ENCODE measurements around the gene ZNF460. TPM values are rescaled to one million over a fixed set of nuclear protein-coding genes. Genes with fewer than 3 reads are reported as not detected.
"Not testable (repeated sequence)": the region's sequence is repeated elsewhere in the genome, so short reads cannot be mapped to it uniquely, and the experiment has no call there.

The ZNF460 gene
- total RNA-seq, 6 donors from 2014 or later, result 37.6 to 88.0 (median 53.6) TPM

DNA sequence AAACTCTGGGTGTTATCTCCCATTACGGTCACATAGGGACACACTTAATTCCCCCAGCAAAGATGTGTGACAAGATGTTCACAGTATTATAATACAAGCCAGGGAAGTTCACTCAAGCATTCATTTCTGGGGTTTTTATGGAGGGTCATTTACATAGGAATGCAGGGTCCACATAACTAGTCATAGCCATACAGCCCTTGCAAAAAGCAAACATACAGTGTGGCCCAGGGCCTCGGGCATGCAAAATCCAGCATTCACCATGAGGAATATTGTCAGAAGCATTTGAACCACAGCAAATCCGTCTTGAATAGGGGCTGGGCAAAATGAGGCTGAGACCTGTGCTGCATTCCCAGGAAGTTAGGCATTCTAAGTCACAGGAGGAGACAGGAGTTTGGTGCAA lies 13.0 kb upstream of the ZNF460 start:
- Histone ChIP-seq H3K36me3 (no peaks in the 10 kb centered on the region), H3K4me3 (no peak overlapping the region), H3K4me1 (no peaks in the 10 kb centered on the region), H3K9me3 (no peaks in the 10 kb centered on the region), H3K27ac (no peak overlapping the region), H3K27me3 (no peaks in the 10 kb centered on the region)
- 80 to 92% methylated on average over 3 of the region's 3 CpGs for WGBS, 2 donors
- TF ChIP-seq POLR2AphosphoS5 (IDR thresholded peaks at IDR 0.05) (no peak), EP300 (IDR thresholded peaks at IDR 0.05) (no peak), POLR2A (IDR thresholded peaks at IDR 0.05) (no peak)
- ATAC-seq (ENCODE audit: low FRiP score in 2 of 2) (no peak), DNase-seq (no peak)

DNA sequence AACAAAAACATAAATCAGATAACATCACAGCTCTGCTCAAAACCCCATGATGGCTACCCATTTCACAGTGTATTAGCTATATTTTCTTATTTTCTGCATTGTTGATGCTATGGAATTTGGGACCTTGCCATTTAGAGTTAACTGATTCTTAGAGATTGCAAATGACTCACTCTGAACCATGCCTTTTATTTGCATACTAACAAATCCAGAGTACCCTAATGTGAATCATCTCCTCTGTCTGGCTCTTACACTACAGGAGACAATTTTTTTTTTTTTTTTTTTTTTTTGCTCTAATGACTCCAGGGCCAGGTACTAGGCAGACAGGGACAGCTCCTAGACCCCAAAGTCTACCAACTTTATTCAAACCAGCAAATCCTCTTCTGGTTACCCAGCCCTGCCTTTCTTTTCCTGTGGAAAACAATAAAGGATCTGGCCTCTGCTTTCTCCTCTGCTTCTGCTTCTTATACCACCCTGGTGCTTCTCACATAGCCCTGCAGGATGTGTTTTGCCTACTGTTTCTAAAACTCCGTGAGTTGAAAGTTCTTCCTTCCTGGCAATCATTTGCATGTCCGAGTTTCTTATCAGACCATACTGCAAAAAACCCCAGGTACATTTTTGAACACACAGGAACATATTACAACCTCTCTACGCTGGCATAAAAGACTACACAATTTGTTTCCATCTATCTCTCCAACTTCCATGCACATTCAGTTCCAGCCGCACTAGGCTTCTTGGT lies 10.6 kb upstream of the ZNF460 start:
- Histone ChIP-seq H3K36me3 (peaks cover 0 to 3% (median under 1%) of the 10 kb centered on the region in 4 donors), H3K4me1 (no peaks in the 10 kb centered on the region), H3K4me3 (no peak overlapping the region), H3K27me3 (no peaks in the 10 kb centered on the region), H3K9me3 (no peaks in the 10 kb centered on the region), H3K27ac (no peak overlapping the region)
- ATAC-seq (ENCODE audit: low FRiP score in 2 of 2) (no peak), DNase-seq (no peak)
- 84 to 87% methylated on average over 4 of the region's 4 CpGs for WGBS, 2 donors
- TF ChIP-seq, protein P1, sequence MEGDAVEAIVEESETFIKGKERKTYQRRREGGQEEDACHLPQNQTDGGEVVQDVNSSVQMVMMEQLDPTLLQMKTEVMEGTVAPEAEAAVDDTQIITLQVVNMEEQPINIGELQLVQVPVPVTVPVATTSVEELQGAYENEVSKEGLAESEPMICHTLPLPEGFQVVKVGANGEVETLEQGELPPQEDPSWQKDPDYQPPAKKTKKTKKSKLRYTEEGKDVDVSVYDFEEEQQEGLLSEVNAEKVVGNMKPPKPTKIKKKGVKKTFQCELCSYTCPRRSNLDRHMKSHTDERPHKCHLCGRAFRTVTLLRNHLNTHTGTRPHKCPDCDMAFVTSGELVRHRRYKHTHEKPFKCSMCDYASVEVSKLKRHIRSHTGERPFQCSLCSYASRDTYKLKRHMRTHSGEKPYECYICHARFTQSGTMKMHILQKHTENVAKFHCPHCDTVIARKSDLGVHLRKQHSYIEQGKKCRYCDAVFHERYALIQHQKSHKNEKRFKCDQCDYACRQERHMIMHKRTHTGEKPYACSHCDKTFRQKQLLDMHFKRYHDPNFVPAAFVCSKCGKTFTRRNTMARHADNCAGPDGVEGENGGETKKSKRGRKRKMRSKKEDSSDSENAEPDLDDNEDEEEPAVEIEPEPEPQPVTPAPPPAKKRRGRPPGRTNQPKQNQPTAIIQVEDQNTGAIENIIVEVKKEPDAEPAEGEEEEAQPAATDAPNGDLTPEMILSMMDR (IDR thresholded peaks at IDR 0.05), result no peak
- TF ChIP-seq EP300 (IDR thresholded peaks at IDR 0.05) (no peak), POLR2AphosphoS5 (IDR thresholded peaks at IDR 0.05) (no peak), POLR2A (IDR thresholded peaks at IDR 0.05) (no peak)

DNA sequence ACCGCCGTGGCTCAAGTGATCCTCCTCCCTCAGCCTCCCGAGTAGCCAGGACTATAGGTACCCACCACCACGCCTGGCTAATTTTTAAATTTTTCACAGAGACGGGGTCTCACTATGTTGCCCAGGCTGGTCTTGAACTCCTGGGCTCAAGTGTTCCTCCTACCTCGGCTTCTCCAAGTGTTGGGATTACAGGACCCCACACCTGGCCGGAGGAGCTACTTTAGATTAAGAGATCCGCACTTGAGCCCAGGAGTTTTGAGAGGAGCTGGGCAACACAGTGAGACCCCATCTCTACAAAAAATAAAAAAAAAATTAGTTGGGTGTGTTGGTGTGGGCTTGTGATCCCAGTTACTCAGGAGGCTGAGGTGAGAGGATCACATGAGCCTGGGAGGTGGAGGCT lies 9.0 kb upstream of the ZNF460 start:
- Histone ChIP-seq H3K36me3 (peaks cover 0 to 6% (median 4%) of the 10 kb centered on the region in 4 donors), H3K4me1 (no peaks in the 10 kb centered on the region), H3K27me3 (no peaks in the 10 kb centered on the region), H3K9me3 (no peaks in the 10 kb centered on the region), H3K27ac (no peak overlapping the region), H3K4me3 (no peak overlapping the region)
- no peak for ATAC-seq (ENCODE audit: low FRiP score in 2 of 2)
- no peak for DNase-seq
- 95 to 97% methylated on average over 7 to 8 of the region's 8 CpGs for WGBS, 2 donors
- TF ChIP-seq, protein P1 (IDR thresholded peaks at IDR 0.05), result no peak
- TF ChIP-seq EP300 (IDR thresholded peaks at IDR 0.05) (no peak), POLR2AphosphoS5 (IDR thresholded peaks at IDR 0.05) (no peak), POLR2A (IDR thresholded peaks at IDR 0.05) (no peak)

DNA sequence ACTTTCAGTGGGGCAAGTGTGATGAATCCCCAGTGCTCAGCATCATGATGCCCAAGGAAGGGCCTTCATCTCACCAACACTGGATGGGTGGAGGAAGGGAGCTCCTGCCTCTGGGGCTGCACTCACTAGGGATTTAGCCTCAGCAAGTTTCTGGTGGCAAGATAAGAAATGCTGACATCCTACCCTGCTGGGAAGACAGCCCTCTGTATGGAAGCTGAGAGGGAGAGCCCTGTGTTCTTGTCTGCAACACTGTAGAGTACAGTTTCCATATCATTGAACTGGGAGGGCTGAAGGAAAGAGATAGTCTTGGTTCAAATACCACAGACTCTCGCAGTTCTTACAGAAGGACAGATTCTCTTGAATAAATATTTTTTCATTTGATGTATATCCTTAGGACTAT lies 7.3 kb upstream of the ZNF460 start:
- no peak for ATAC-seq (ENCODE audit: low FRiP score in 2 of 2)
- WGBS, 2 donors, result 35 to 97% methylated on average over 1 of the region's 1 CpG
- TF ChIP-seq, protein P1 (IDR thresholded peaks at IDR 0.05), result no peak

DNA sequence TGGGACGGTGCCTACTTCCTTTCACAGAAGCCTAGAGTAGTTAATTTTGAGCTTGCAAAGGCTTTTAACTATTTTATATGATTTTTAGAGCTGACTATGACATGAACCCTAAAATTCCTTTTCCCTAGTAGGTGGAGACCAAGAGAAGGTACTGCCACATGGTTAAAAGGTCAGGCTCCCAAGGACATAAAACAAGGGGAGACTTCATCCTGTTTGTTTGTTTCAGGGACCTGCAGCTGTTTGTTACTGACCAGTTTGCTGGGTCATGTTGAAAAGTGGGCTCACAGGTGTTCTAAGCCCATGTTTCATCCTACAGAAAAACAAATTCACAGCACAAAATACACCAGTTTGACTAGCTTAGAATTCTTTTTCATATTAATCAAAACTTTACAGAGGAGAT lies 3.9 kb upstream of the ZNF460 start:
- no peaks in the 10 kb centered on the region for H3K9me3 ChIP-seq
- no peak overlapping the region for H3K27ac ChIP-seq
- H3K4me3 ChIP-seq, result no peak overlapping the region
- peaks cover 0 to 7% (median 4%) of the 10 kb centered on the region in 4 donors for H3K36me3 ChIP-seq
- TF ChIP-seq EP300 (IDR thresholded peaks at IDR 0.05), result no peak
- TF ChIP-seq POLR2AphosphoS5 (IDR thresholded peaks at IDR 0.05), result no peak
- TF ChIP-seq, protein P1 (IDR thresholded peaks at IDR 0.05), result no peak
- TF ChIP-seq POLR2A (IDR thresholded peaks at IDR 0.05), result no peak
- no peaks in the 10 kb centered on the region for H3K27me3 ChIP-seq
- peaks cover 3 to 12% (median 10%) of the 10 kb centered on the region in 4 donors for H3K4me1 ChIP-seq
- DNase-seq, result no peak
- WGBS, 2 donors, result 84 to 86% methylated on average over 1 of the region's 1 CpG
- ATAC-seq (ENCODE audit: low FRiP score in 2 of 2), result no peak

More for the DNA sequence above, 7.3 kb upstream of the ZNF460 start:
- H3K9me3 ChIP-seq, result no peaks in the 10 kb centered on the region
- no peak overlapping the region for H3K4me3 ChIP-seq
- H3K4me1 ChIP-seq, result no peaks in the 10 kb centered on the region
- peaks cover 0 to 7% (median 4%) of the 10 kb centered on the region in 4 donors for H3K36me3 ChIP-seq
- H3K27me3 ChIP-seq, result no peaks in the 10 kb centered on the region
- no peak overlapping the region for H3K27ac ChIP-seq
- DNase-seq, result no peak

DNA sequence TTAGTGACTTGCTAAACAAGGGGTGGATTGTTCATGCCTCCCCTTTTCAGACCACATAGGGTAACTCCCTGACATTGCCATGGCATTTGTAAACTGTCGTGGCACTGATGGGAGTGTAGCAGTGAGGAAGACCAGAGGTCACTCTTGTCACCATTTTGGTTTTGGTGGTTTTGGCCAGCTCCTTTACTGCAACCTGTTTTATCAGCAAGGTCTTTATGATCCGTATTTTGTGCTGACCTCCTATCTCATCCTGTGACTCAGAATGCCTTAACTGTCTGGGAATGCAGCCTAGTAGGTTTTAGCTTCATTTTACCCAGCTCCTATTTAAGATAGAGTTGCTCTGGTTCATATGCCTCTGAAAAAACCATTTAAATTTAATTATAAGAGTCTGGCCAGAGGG lies 1.8 kb upstream of the ZNF460 start:
- H3K9me3 ChIP-seq; DNase-seq; H3K27ac ChIP-seq; H3K27me3 ChIP-seq; ATAC-seq (ENCODE audit: low FRiP score in 2 of 2); H3K4me3 ChIP-seq: not testable (repeated sequence)
- Histone ChIP-seq H3K4me1 (peaks cover 16 to 30% (median 24%) of the 10 kb centered on the region in 4 donors), H3K36me3 (peaks cover 0 to 10% (median 4%) of the 10 kb centered on the region in 4 donors)
- WGBS, 2 donors, result 92 to 93% methylated on average over 2 of the region's 2 CpGs
